Measurements from ENCODE around the gene C19orf38. TPM values are rescaled to one million over a fixed set of nuclear protein-coding genes. Genes with fewer than 3 reads are reported as not detected.

Gene C19orf38
- total and polyA plus RNA-seq, 9 of the 15 experiments (the other 6 are each of a cell fraction or from before 2014, with no cell fraction given), result 0.14 to 0.18 TPM; not detected in 7

- Histone ChIP-seq H3K4me2 (ENCODE audit: insufficient read depth, low read length) (peak overlapping the region; percentile 74), H3K4me3 (no peak overlapping the region), H2AFZ (ENCODE audit: low read depth, low read length) (peak overlapping the region; percentile 63), H3K27me3 (ENCODE audit: control insufficient read depth in 2 of 2, insufficient read depth in 2 of 2, low read length in 2 of 2) (no peaks in the 10 kb centered on the region), H3K27ac (ENCODE audit: extremely low read depth, low read depth, low read length) (peak overlapping the region; percentile 46; the same call in 1 of the 3 replicates), H3K4me1 (replicated peaks in 1 of 2; ENCODE audit: control insufficient read depth in 2 of 2, insufficient read depth in 2 of 2, low read length in 2 of 2) (peaks cover 24 to 31% of the 10 kb centered on the region in 2 experiments; a peak in 4 of 5 replicates), H3K36me3 (ENCODE audit: control insufficient read depth, insufficient read depth, low read length) (no peaks in the 10 kb centered on the region), H3K9me3 (replicated peaks; ENCODE audit: control insufficient read depth, insufficient read depth, low read depth, low read length) (no peaks in the 10 kb centered on the region), H3K9ac (ENCODE audit: insufficient read depth in 1 of 2, low read depth in 2 of 2, low read length in 2 of 2) (peak overlapping the region; percentile 14 to 79; a peak in 3 of 4 replicates), H4K20me1 (replicated peaks; ENCODE audit: control insufficient read depth, insufficient read depth, low read length) (no peaks in the 10 kb centered on the region), H3K9me1 (ENCODE audit: control insufficient read depth, insufficient read depth, low read length) (no peaks in the 10 kb centered on the region), H3K79me2 (ENCODE audit: control insufficient read depth, insufficient read depth, low read length) (no peaks in the 10 kb centered on the region)
- 26% methylated on average over 6 of the region's 6 CpGs for WGBS (ENCODE audit: insufficient coverage, low coverage, missing lambda C conversion rate)
- DNase-seq (ENCODE audit: extremely low read depth in 1 of 4, low spot score in 3 of 4), result peak; percentile 42 to 64 (median 46)
- ChIA-PET POLR2A (interaction anchor here (0.9 to 3.8 kb wide), 3 partner anchors 19 to 42 kb away, joined by 3 to 20 read pairs (median 3); partner anchors contain the start of gene TMED1), CTCF (ENCODE audit: low intra/inter-chr PET ratio) (interaction anchor here (0.7 kb wide), 1 partner anchor 9 kb away, joined by 3 read pairs; no protein-coding TSS in a partner anchor)
- peak; percentile 25; the same call in 2 of the 3 replicates for ATAC-seq
- no TSS peak for BruUV-seq (replicated peaks)
- in situ Hi-C loops (cut with MboI) (no loop called here), intact Hi-C loops (cut with micrococcal nuclease) (no loop called here)
- peak; percentile 44 for FAIRE-seq
- TF ChIP-seq CEBPG (CRISPR knock-in tag; IDR thresholded peaks at IDR 0.05), result no peak
- no peak for TF ChIP-seq CEBPG (tag; conservative IDR thresholded peaks at IDR 0.05 in 1 of 2, IDR thresholded peaks at IDR 0.05 in 1 of 2)
- TF ChIP-seq ARID1B (IDR thresholded peaks at IDR 0.05), result peak; percentile 68
- no peak for TF ChIP-seq SMAD1 (IDR thresholded peaks at IDR 0.05; ENCODE audit: low read depth, low read length, partially characterized antibody)
- no peak for TF ChIP-seq TCF15 (CRISPR knock-in tag; IDR thresholded peaks at IDR 0.05)
- TF ChIP-seq ZBTB43 (CRISPR knock-in tag; IDR thresholded peaks at IDR 0.05), result no peak
- no peak; the same call in 1 of the 2 replicates for TF ChIP-seq ZEB2 (IDR thresholded peaks at IDR 0.05)
- TF ChIP-seq, protein P1, sequence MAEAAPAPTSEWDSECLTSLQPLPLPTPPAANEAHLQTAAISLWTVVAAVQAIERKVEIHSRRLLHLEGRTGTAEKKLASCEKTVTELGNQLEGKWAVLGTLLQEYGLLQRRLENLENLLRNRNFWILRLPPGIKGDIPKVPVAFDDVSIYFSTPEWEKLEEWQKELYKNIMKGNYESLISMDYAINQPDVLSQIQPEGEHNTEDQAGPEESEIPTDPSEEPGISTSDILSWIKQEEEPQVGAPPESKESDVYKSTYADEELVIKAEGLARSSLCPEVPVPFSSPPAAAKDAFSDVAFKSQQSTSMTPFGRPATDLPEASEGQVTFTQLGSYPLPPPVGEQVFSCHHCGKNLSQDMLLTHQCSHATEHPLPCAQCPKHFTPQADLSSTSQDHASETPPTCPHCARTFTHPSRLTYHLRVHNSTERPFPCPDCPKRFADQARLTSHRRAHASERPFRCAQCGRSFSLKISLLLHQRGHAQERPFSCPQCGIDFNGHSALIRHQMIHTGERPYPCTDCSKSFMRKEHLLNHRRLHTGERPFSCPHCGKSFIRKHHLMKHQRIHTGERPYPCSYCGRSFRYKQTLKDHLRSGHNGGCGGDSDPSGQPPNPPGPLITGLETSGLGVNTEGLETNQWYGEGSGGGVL (CRISPR knock-in tag; IDR thresholded peaks at IDR 0.05), result no peak
- TF ChIP-seq ZC3H8 (IDR thresholded peaks at IDR 0.05), result no peak
- no peak for TF ChIP-seq ZNF695 (CRISPR knock-in tag; IDR thresholded peaks at IDR 0.05)
- no peak for TF ChIP-seq DACH1 (IDR thresholded peaks at IDR 0.05; ENCODE audit: partially characterized antibody)
- TF ChIP-seq, protein P2, sequence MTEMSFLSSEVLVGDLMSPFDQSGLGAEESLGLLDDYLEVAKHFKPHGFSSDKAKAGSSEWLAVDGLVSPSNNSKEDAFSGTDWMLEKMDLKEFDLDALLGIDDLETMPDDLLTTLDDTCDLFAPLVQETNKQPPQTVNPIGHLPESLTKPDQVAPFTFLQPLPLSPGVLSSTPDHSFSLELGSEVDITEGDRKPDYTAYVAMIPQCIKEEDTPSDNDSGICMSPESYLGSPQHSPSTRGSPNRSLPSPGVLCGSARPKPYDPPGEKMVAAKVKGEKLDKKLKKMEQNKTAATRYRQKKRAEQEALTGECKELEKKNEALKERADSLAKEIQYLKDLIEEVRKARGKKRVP (CRISPR knock-in tag; IDR thresholded peaks at IDR 0.05), result no peak
- no peak for TF ChIP-seq MECOM (CRISPR knock-in tag; IDR thresholded peaks at IDR 0.05)
- TF ChIP-seq PHB (CRISPR knock-in tag; IDR thresholded peaks at IDR 0.05), result no peak
- TF ChIP-seq DNMT1 (IDR thresholded peaks at IDR 0.05), result no peak
- TF ChIP-seq GMEB1 (CRISPR knock-in tag; IDR thresholded peaks at IDR 0.05), result no peak
- no peak for TF ChIP-seq FIP1L1 (IDR thresholded peaks at IDR 0.05; ENCODE audit: low read depth, low read length, poor library complexity, severe bottlenecking)
- peak; percentile 67 for TF ChIP-seq TAL1 (IDR thresholded peaks at IDR 0.05)
Observed at GRCh38 chr19:10862561-10863106, 14.4 kb downstream of the C19orf38 start.

Measured in K562 (cell line).